HL-60 (cell line): Measurements from ENCODE around the gene DUOX2.

Experiments used
- GABPA ChIP-seq: IDR thresholded peaks from 2 replicates; pipeline ENCODE4 v1.6.1; 2012; ENCODE audit warnings: low read depth
- POLR2AphosphoS5 ChIP-seq: IDR thresholded peaks from 2 replicates; pipeline ENCODE4 v1.6.1; 2012; ENCODE audit warnings: low read depth
- SPI1 ChIP-seq: IDR thresholded peaks from 2 replicates; pipeline ENCODE4 v1.6.1; 2012; ENCODE audit warnings: low read depth, mild to moderate bottlenecking, borderline replicate concordance
- TF ChIP-seq, protein P1 (sequence below): IDR thresholded peaks from one replicate; pipeline ENCODE4 v1.5.1; 2011; ENCODE audit warnings: low read length, control low read depth, inconsistent platforms; ENCODE audit not compliant: insufficient read depth
- TF ChIP-seq, protein P2 (sequence below): IDR thresholded peaks from 2 replicates; pipeline ENCODE4 v1.6.1; 2012; ENCODE audit warnings: low read depth; ENCODE audit not compliant: insufficient replicate concordance

- TF ChIP-seq, protein P1, sequence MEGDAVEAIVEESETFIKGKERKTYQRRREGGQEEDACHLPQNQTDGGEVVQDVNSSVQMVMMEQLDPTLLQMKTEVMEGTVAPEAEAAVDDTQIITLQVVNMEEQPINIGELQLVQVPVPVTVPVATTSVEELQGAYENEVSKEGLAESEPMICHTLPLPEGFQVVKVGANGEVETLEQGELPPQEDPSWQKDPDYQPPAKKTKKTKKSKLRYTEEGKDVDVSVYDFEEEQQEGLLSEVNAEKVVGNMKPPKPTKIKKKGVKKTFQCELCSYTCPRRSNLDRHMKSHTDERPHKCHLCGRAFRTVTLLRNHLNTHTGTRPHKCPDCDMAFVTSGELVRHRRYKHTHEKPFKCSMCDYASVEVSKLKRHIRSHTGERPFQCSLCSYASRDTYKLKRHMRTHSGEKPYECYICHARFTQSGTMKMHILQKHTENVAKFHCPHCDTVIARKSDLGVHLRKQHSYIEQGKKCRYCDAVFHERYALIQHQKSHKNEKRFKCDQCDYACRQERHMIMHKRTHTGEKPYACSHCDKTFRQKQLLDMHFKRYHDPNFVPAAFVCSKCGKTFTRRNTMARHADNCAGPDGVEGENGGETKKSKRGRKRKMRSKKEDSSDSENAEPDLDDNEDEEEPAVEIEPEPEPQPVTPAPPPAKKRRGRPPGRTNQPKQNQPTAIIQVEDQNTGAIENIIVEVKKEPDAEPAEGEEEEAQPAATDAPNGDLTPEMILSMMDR = no peak
- TF ChIP-seq GABPA = no peak
- TF ChIP-seq, protein P2, sequence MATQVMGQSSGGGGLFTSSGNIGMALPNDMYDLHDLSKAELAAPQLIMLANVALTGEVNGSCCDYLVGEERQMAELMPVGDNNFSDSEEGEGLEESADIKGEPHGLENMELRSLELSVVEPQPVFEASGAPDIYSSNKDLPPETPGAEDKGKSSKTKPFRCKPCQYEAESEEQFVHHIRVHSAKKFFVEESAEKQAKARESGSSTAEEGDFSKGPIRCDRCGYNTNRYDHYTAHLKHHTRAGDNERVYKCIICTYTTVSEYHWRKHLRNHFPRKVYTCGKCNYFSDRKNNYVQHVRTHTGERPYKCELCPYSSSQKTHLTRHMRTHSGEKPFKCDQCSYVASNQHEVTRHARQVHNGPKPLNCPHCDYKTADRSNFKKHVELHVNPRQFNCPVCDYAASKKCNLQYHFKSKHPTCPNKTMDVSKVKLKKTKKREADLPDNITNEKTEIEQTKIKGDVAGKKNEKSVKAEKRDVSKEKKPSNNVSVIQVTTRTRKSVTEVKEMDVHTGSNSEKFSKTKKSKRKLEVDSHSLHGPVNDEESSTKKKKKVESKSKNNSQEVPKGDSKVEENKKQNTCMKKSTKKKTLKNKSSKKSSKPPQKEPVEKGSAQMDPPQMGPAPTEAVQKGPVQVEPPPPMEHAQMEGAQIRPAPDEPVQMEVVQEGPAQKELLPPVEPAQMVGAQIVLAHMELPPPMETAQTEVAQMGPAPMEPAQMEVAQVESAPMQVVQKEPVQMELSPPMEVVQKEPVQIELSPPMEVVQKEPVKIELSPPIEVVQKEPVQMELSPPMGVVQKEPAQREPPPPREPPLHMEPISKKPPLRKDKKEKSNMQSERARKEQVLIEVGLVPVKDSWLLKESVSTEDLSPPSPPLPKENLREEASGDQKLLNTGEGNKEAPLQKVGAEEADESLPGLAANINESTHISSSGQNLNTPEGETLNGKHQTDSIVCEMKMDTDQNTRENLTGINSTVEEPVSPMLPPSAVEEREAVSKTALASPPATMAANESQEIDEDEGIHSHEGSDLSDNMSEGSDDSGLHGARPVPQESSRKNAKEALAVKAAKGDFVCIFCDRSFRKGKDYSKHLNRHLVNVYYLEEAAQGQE = no peak
- TF ChIP-seq POLR2AphosphoS5 = no peak
- TF ChIP-seq SPI1 = no peak
Measured at GRCh38 chr15:45120081-45120972, 6.4 kb upstream of the DUOX2 start.
